EH (cell line): ENCODE data around the gene SEPTIN1.
"Not testable (repeated sequence)": the region's sequence is repeated elsewhere in the genome, so short reads cannot be mapped to it uniquely, and the experiment has no call there.

ENCODE experiments used
- DNase-seq: peaks from one replicate; pipeline ENCODE4 v3.0.0-alpha.2; 2015; ENCODE audit warnings: low read depth

The SEPTIN1 gene

GRCh38 chr16:30341971-30342370 lies 40.4 kb downstream of the SEPTIN1 start:
- not testable (repeated sequence) for DNase-seq

GRCh38 chr16:30340621-30341020 lies 41.7 kb downstream of the SEPTIN1 start:
- no peak for DNase-seq

GRCh38 chr16:30338715-30339114 lies 43.6 kb downstream of the SEPTIN1 start:
- not testable (repeated sequence) for DNase-seq

- DNase-seq: not testable (repeated sequence)
These were observed 44.4 kb downstream of the SEPTIN1 start for GRCh38 chr16:30337964-30338357.

- DNase-seq: peak; percentile 47
These were observed 46.5 kb downstream of the SEPTIN1 start for GRCh38 chr16:30335598-30336474.

- DNase-seq: peak; percentile 79
These were observed 47.2 kb downstream of the SEPTIN1 start for GRCh38 chr16:30335028-30335597.

GRCh38 chr16:30334473-30334989 lies 47.8 kb downstream of the SEPTIN1 start:
- DNase-seq: peak; percentile 84
